HG02885 (cell line): Measurements from ENCODE around the gene MAGI2.
"Not testable (repeated sequence)": the region's sequence is repeated elsewhere in the genome, so short reads cannot be mapped to it uniquely, and the experiment has no call there.

Experiments used
- ATAC-seq: cut with Tn5 transposase; IDR thresholded peaks from one replicate; pipeline ENCODE4 v1.9.1; 2021; ENCODE audit warnings: mild to moderate bottlenecking; ENCODE audit not compliant: unreplicated experiment, poor library complexity

The MAGI2 gene

GRCh38 chr7:79452495-79453265, 787 bp downstream of the MAGI2 start:
- ATAC-seq: no peak

DNA sequence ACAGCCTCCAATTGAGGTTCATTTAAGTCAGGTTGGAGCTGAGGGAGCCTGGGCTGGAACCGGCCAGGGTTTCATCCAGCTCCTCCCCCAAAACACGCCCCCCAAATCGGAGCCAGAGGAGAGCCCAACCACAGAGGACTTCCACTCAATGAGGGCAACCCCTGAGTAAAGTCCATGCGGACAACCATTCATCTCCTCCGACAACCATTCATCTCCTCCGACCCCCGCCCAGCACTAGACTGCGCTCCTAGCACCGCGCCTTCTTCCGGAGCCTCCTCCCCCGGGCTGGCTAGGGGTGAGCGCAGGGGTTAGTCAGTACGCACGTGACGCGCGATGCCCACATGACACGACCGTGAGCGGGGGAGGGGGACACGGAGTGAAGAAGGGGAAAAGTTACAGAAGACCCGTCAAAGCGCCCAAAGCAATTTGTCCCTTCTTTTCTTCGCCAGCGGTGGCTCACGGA, 1.4 kb downstream of the MAGI2 start:
- no peak for ATAC-seq

DNA sequence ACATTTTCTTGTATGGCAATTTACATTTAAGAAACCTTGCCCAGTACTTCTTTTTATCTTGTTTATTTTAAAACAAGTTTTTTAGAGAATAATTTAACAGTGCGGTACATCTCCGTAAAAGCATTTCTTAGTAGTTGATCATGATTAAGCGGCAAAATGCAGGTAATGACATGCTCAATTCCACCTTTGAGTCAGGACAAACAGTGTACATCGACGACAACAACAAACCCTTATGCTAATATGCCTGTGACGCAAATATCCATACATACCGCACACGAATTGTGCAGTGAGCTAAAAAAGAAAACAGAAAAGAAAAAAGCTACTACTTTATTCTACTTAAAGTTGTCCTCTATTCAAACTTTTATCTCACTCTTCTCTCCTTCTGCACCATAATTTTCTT, 1.9 kb downstream of the MAGI2 start:
- ATAC-seq: no peak

DNA sequence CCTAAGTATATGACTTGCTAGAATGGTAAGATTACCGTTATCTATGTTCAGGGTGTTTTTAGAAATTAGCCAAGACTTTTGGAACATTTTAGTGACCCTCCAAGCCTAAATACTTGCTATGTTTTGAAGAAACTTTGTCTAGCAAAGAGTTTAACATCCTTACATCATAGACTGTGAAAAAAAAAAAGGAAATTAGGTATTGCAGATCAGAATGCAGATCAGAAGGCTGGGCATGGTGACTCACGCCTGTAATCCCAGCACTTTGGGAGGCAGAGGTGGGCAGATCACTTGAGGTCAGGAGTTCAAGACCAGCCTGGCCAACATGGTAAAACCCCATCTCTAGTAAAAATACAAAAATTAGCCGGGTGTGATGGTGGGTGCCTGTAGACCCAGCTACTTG, 10.7 kb downstream of the MAGI2 start:
- ATAC-seq: not testable (repeated sequence)

DNA sequence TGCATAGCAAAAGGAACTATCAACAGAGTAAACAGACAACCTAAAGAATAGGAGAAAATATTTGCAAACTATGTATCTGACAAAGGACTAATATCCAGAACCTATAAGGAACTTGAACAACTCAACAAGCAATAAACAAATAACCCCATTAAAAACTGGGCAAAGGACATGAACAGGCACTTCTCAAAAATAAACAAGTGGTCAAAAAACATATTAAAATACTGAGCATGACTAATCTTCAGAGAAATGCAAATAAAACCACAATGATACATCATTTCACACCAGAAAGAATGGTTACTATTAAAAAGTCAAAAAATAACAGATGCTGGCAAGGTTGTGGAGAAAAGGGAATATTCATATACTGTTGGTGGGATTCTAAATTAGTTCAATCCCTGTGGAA, 17.1 kb downstream of the MAGI2 start:
- no peak for ATAC-seq

DNA sequence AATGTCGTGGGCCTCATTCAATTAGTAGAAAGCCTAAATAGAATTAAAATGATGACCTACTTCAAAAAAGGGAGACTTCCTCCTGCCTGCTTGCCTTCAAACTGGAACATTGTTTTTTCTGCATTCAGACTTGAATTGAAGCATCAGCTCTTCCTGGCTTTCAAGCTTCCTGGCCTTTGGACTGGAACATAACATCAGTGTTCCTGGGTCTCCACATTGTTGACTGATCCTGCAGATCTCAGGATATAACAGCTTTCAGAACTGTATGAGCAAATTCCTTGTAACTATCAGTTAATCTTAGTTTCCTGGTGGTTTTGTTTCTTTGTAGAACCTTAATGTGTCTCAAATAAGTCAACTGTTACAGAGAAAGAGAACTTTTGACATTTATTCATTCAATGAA, 18.6 kb downstream of the MAGI2 start:
- ATAC-seq: no peak

DNA sequence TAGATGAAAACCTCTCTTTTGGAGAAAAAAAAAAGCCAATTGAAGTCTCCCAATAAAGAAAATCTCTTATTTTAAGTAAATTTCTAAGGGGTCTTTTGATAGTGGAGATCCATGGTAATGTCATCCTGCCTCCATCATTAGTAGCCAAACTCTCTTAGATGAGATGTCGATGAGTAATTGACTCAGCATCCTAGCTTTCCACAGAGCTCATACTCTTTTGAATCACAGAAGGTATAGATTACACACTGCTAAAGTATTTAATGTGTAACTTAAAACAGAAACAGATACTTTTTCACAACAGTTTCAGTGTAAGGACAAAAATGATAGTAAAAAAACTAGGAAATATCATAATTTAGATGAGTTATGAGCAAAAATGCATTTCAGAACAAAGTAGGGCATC, 19.4 kb downstream of the MAGI2 start:
- ATAC-seq: no peak

GRCh38 chr7:79430391-79430790, 23.1 kb downstream of the MAGI2 start:
- no peak for ATAC-seq

DNA sequence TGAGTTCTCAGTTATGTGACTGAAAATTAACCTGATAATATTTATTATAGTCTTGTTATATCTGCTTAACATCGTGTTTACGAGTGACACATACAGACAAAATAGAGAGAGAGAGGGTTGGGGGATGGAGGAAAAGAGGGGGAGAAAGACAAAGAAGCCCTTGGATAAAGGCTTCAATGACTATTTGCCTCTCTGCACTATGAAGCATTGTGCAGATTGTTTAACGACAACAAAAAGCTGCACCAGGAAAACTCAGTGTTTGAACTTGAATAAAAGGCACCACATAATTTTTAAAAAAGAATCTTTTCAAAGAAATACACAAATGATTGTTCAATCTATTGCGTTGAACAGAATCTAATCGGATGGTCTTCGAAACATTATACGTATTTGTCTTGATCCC, 27.8 kb downstream of the MAGI2 start:
- ATAC-seq: no peak

DNA sequence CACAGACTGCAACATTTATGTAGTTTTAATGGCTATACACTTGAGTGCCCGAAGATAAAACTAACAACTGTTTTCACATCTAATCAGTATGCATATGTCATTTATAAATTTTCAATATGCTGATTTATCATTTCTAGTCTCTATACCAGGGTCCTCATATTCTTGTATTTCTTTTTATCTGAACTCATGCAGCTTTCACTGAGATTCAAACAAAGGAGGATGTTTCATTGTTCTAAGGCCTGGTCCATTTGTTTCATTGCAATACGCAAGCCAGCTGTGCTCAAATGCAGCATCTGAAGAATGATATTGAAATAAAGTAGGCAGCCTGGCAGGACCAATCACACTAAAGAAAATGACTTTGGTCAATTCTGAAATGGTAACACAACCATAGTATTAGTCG, 31.7 kb downstream of the MAGI2 start:
- ATAC-seq: no peak

DNA sequence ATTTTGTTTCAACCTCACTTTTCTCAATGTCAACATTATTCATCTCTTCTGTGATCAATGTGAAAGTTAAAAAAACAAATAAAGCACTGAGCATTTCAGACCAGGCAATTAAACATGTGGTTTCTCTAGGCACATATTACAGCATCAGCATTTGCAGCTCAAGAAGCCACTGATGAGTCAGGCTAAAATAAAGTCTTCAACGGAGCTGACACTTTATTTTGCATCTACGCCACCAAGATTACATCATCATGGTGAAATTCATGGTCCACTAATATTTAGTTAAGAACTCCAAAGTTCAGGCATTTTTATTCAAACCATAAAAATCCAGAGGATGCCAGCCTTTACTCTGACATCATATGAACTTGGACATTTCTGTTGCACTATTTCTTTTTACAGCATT, 33.0 kb downstream of the MAGI2 start:
- no peak for ATAC-seq

GRCh38 chr7:79414910-79415309, 38.6 kb downstream of the MAGI2 start:
- ATAC-seq: no peak

- no peak for ATAC-seq
These were observed 40.6 kb downstream of the MAGI2 start for GRCh38 chr7:79412915-79413314.

- no peak for ATAC-seq
These were observed 41.0 kb downstream of the MAGI2 start for GRCh38 chr7:79412438-79412837.

- ATAC-seq: no peak
These were observed 43.1 kb downstream of the MAGI2 start for GRCh38 chr7:79410345-79410744.

GRCh38 chr7:79407351-79407750, 46.1 kb downstream of the MAGI2 start:
- ATAC-seq: no peak

DNA sequence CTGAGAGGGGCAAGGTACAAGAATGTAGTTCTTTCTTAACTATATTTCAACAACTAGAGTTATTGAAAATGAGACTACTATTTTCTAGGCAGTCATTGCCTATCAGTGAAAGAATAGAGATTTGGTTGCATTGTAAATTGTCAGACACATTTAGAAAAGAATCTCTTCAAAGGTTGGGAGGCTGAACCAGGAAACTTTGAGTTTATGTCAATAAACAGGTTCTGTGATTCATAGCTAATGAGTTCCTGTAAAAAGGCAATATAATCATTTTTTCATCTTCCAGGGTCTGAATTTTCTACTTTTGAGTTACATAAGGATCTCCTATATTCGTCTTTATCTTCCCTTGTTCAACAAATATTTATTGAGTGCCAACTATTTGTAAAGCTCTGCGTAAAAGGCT, 47.1 kb downstream of the MAGI2 start:
- ATAC-seq: no peak

GRCh38 chr7:79405368-79405767, 48.1 kb downstream of the MAGI2 start:
- no peak for ATAC-seq

- ATAC-seq: no peak
These were observed 49.6 kb downstream of the MAGI2 start for GRCh38 chr7:79403879-79404278.

- ATAC-seq: no peak
These were observed 50.0 kb downstream of the MAGI2 start for GRCh38 chr7:79403451-79403850.

GRCh38 chr7:79401254-79401653, 52.2 kb downstream of the MAGI2 start:
- ATAC-seq: no peak

- no peak for ATAC-seq
These were observed 53.2 kb downstream of the MAGI2 start for GRCh38 chr7:79400222-79400621.
